ENCODE results near the gene N4BP3. TPM values are rescaled to one million over a fixed set of nuclear protein-coding genes. Genes with fewer than 3 reads are reported as not detected.

N4BP3 gene
- total and polyA plus RNA-seq, 2 of the 13 experiments (the other 11 are each of a cell fraction or from before 2014, with no cell fraction given) = 0.13 TPM; not detected in 1

- H3K36me3 ChIP-seq (replicated peaks in 1 of 2; ENCODE audit: control insufficient read depth in 1 of 2, insufficient read depth in 2 of 2, low read length in 2 of 2) = no peaks in the 10 kb centered on the region
- TF ChIP-seq, protein P1, sequence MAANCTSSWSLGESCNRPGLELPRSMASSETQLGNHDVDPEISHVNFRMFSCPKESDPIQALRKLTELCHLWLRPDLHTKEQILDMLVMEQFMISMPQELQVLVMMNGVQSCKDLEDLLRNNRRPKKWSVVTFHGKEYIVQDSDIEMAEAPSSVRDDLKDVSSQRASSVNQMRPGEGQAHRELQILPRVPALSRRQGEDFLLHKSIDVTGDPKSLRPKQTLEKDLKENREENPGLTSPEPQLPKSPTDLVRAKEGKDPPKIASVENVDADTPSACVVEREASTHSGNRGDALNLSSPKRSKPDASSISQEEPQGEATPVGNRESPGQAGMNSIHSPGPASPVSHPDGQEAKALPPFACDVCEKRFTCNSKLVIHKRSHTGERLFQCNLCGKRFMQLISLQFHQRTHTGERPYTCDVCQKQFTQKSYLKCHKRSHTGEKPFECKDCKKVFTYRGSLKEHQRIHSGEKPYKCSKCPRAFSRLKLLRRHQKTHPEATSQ (CRISPR knock-in tag; IDR thresholded peaks at IDR 0.05; ENCODE audit: borderline replicate concordance) = no peak
- TF ChIP-seq ZNF792 (CRISPR knock-in tag; IDR thresholded peaks at IDR 0.05) (no peak), ZNF296 (CRISPR knock-in tag; conservative IDR thresholded peaks at IDR 0.05) (no peak), RNF2 (conservative IDR thresholded peaks at IDR 0.05; ENCODE audit: low read depth) (no peak), ZFP36L2 (CRISPR knock-in tag; IDR thresholded peaks at IDR 0.05) (no peak)
- TF ChIP-seq, protein P2, sequence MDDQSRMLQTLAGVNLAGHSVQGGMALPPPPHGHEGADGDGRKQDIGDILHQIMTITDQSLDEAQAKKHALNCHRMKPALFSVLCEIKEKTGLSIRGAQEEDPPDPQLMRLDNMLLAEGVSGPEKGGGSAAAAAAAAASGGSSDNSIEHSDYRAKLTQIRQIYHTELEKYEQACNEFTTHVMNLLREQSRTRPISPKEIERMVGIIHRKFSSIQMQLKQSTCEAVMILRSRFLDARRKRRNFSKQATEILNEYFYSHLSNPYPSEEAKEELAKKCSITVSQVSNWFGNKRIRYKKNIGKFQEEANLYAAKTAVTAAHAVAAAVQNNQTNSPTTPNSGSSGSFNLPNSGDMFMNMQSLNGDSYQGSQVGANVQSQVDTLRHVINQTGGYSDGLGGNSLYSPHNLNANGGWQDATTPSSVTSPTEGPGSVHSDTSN (CRISPR knock-in tag; IDR thresholded peaks at IDR 0.05; ENCODE audit: borderline replicate concordance) = no peak
- TF ChIP-seq, protein P3, sequence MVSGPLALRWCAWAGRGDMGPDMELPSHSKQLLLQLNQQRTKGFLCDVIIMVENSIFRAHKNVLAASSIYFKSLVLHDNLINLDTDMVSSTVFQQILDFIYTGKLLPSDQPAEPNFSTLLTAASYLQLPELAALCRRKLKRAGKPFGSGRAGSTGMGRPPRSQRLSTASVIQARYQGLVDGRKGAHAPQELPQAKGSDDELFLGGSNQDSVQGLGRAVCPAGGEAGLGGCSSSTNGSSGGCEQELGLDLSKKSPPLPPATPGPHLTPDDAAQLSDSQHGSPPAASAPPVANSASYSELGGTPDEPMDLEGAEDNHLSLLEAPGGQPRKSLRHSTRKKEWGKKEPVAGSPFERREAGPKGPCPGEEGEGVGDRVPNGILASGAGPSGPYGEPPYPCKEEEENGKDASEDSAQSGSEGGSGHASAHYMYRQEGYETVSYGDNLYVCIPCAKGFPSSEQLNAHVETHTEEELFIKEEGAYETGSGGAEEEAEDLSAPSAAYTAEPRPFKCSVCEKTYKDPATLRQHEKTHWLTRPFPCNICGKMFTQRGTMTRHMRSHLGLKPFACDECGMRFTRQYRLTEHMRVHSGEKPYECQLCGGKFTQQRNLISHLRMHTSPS (CRISPR knock-in tag; IDR thresholded peaks at IDR 0.05; ENCODE audit: low read depth) = no peak
- no peaks in the 10 kb centered on the region for H3K79me2 ChIP-seq (ENCODE audit: insufficient read depth, low read length)
- no peaks in the 10 kb centered on the region for H3K9me3 ChIP-seq (ENCODE audit: low read length)
- H3K27me3 ChIP-seq (ENCODE audit: control insufficient read depth in 1 of 2, insufficient read depth in 2 of 2, low read length in 2 of 2) = peaks cover 1 to 25% of the 10 kb centered on the region in 2 experiments; a peak in 3 of 5 replicates
- no peak overlapping the region for H3K9ac ChIP-seq (ENCODE audit: insufficient read depth, low read depth, low read length)
- no peak overlapping the region for H3K4me2 ChIP-seq (ENCODE audit: low read depth, low read length)
- H3K4me3 ChIP-seq (replicated peaks in 1 of 3; ENCODE audit: insufficient read depth in 1 of 3, low read depth in 2 of 3, low read length in 3 of 3) = no peak overlapping the region
- ATAC-seq (no peak), FAIRE-seq (no peak), DNase-seq (ENCODE audit: low spot score) (no peak)
- H3K27ac ChIP-seq (ENCODE audit: extremely low read length, insufficient read depth, low read length) = no peak overlapping the region
- POLR2A ChIA-PET = no interaction called here
- 22% methylated on average over 9 of the region's 9 CpGs for WGBS (ENCODE audit: low lambda C conversion rate)
- in situ Hi-C loops (cut with HindIII; ENCODE audit: extremely low pct_ligation_motif_present, low pct_unique_long_range_greater_than_20kb) = no loop called here
- H2AFZ ChIP-seq (ENCODE audit: low read length) = no peak overlapping the region
- 0 out of 2 replicates have a peak, but pooled peaks cover 3% of the 10 kb centered on the region for H3K4me1 ChIP-seq (ENCODE audit: insufficient read depth, low read length)
- intact Hi-C loops (cut with micrococcal nuclease; ENCODE audit: unreplicated experiment) = no loop called here
- no TSS peak for BruUV-seq (replicated peaks)
- CTCF ChIA-PET (ENCODE audit: low intra/inter-chr PET ratio, low total read pairs) = no interaction called here
- no peaks in the 10 kb centered on the region for H4K20me1 ChIP-seq (ENCODE audit: insufficient read depth, low read length)
Observed at GRCh38 chr5:178080618-178081410, 32.5 kb upstream of the N4BP3 start.
